MCF 10A (cell line): ENCODE data around the gene ECE1. TPM values are rescaled to one million over a fixed set of nuclear protein-coding genes. Genes with fewer than 3 reads are reported as not detected.
"Not testable (repeated sequence)": the region's sequence is repeated elsewhere in the genome, so short reads cannot be mapped to it uniquely, and the experiment has no call there.

Experiments
- BruUV-seq: library from RNA; stranded (reverse); fragments of 400-500 nt; replicated peaks from 2 replicates; lab custom pipeline; 2021; lab: Mats Ljungman, UMichigan
- CTCF ChIA-PET: fragments of 300-600 bp; sonication (Branson Sonifier 250); formaldehyde crosslinking; extraction: SDS; loops from one replicate; lab custom pipeline; 2021; ENCODE audit warnings: antibody characterized with exemption, inconsistent platforms; lab: Yijun Ruan, JAX
- POLR2A ChIA-PET: fragments of 300-600, 350-650 bp; sonication (Branson Sonifier 250); formaldehyde crosslinking; extraction: SDS; loops from one replicate; lab custom pipeline; 2020; ENCODE audit warnings: antibody characterized with exemption, inconsistent platforms; lab: Yijun Ruan, JAX
- DNase-seq: peaks from one replicate; pipeline ENCODE4 v3.0.0-alpha.2; 2018; ENCODE audit not compliant: unreplicated experiment
- H3K27ac Mint-ChIP-seq: one replicate; pipeline ENCODE4 v1.8.0; 2022; ENCODE audit warnings: mild to moderate bottlenecking, low read depth, mixed read lengths; ENCODE audit not compliant: unreplicated experiment
- H3K27me3 Mint-ChIP-seq: one replicate; pipeline ENCODE4 v1.8.0; 2022; ENCODE audit warnings: mixed read lengths; ENCODE audit not compliant: insufficient read depth, unreplicated experiment
- H3K36me3 Mint-ChIP-seq: one replicate; pipeline ENCODE4 v1.8.0; 2022; ENCODE audit warnings: mild to moderate bottlenecking, moderate library complexity, mixed read lengths; ENCODE audit not compliant: insufficient read depth, unreplicated experiment
- H3K4me1 Mint-ChIP-seq: one replicate; pipeline ENCODE4 v1.8.0; 2022; ENCODE audit warnings: mixed read lengths; ENCODE audit not compliant: insufficient read depth, unreplicated experiment
- H3K4me3 Mint-ChIP-seq: one replicate; pipeline ENCODE4 v1.8.0; 2022; ENCODE audit warnings: mild to moderate bottlenecking, moderate library complexity, mixed read lengths; ENCODE audit not compliant: unreplicated experiment
- H3K9me3 Mint-ChIP-seq: one replicate; pipeline ENCODE4 v1.8.0; 2022; ENCODE audit warnings: mixed read lengths; ENCODE audit not compliant: unreplicated experiment
- CTCF ChIP-seq: fragments of 200-600 bp; IDR thresholded peaks from one replicate; pipeline ENCODE4 v1.8.0; 2022; ENCODE audit warnings: antibody characterized with exemption, mild to moderate bottlenecking; ENCODE audit not compliant: unreplicated experiment
- intact Hi-C: fragments of 100-400 bp; cut with micrococcal nuclease; formaldehyde crosslinking; loops from 2 replicates; pipeline ENCODE4 v1.14.1; 2022
- total RNA-seq: library from RNA; stranded (reverse); gene quantifications from 2 replicates; pipeline ENCODE4 v1.2.3, GENCODE V29; 2022

Gene ECE1
- total RNA-seq, 1 experiment from 2014 or later, result 40.0 TPM

GRCh38 chr1:21198929-21199328, 91.3 kb downstream of the ECE1 start:
- CTCF ChIA-PET, result interaction anchor here (0.5 kb wide), 1 partner anchor 17 kb away, joined by 4 read pairs; no protein-coding TSS in a partner anchor
- no peak overlapping the region for H3K27ac Mint-ChIP-seq
- peaks cover 9% of the 10 kb centered on the region for H3K4me1 Mint-ChIP-seq
- H3K4me3 Mint-ChIP-seq, result no peak overlapping the region
- no peaks in the 10 kb centered on the region for H3K27me3 Mint-ChIP-seq
- TF ChIP-seq CTCF, result no peak
- DNase-seq, result no peak
- H3K36me3 Mint-ChIP-seq, result no peaks in the 10 kb centered on the region
- intact Hi-C loops, result loop anchor here (5.0 kb wide), 1 partner anchor 412 kb away; the partner anchor contains the start of gene HP1BP3
- H3K9me3 Mint-ChIP-seq, result no peaks in the 10 kb centered on the region
- no TSS peak for BruUV-seq
- POLR2A ChIA-PET, result no interaction called here

- intact Hi-C loops, result no loop called here
- no peaks in the 10 kb centered on the region for H3K36me3 Mint-ChIP-seq
- DNase-seq, result no peak
- ChIA-PET CTCF (interaction anchor here (0.5 to 5.0 kb wide), 5 partner anchors 11 to 496 kb away, joined by 3 to 87 read pairs (median 3); no protein-coding TSS in a partner anchor), POLR2A (interaction anchor here (0.6 to 0.9 kb wide), 2 partner anchors 212 to 685 kb away, joined by 3 to 4 read pairs; partner anchors contain the start of gene MUL1)
- no peak overlapping the region for H3K4me3 Mint-ChIP-seq
- no peaks in the 10 kb centered on the region for H3K27me3 Mint-ChIP-seq
- H3K27ac Mint-ChIP-seq, result no peak overlapping the region
- TF ChIP-seq CTCF, result no peak
- no peaks in the 10 kb centered on the region for H3K9me3 Mint-ChIP-seq
- no TSS peak for BruUV-seq
- H3K4me1 Mint-ChIP-seq, result peaks cover 15% of the 10 kb centered on the region
These were observed 97.4 kb downstream of the ECE1 start for GRCh38 chr1:21192871-21193270.

GRCh38 chr1:21192284-21192683, 98.0 kb downstream of the ECE1 start:
- intact Hi-C loops, result no loop called here
- Mint-ChIP-seq H3K9me3 (no peaks in the 10 kb centered on the region), H3K36me3 (no peaks in the 10 kb centered on the region), H3K4me1 (peaks cover 15% of the 10 kb centered on the region), H3K4me3 (no peak overlapping the region), H3K27ac (no peak overlapping the region), H3K27me3 (no peaks in the 10 kb centered on the region)
- DNase-seq, result no peak
- ChIA-PET POLR2A (interaction anchor here (0.9 kb wide), 1 partner anchor 212 kb away, joined by 4 read pairs; no protein-coding TSS in a partner anchor), CTCF (interaction anchor here (0.5 to 5.0 kb wide), 5 partner anchors 14 to 496 kb away, joined by 3 to 87 read pairs (median 3); no protein-coding TSS in a partner anchor)
- no peak for TF ChIP-seq CTCF
- no TSS peak for BruUV-seq

- H3K27me3 Mint-ChIP-seq, DNase-seq, BruUV-seq, intact Hi-C loops, H3K9me3 Mint-ChIP-seq, H3K4me3 Mint-ChIP-seq, H3K36me3 Mint-ChIP-seq: not testable (repeated sequence)
- ChIA-PET CTCF (interaction anchor here (0.7 to 1.4 kb wide), 6 partner anchors 13 to 494 kb away, joined by 3 to 10 read pairs (median 3); no protein-coding TSS in a partner anchor), POLR2A (interaction anchor here (0.7 to 1.1 kb wide), 5 partner anchors 11 to 404 kb away, joined by 3 read pairs; no protein-coding TSS in a partner anchor)
- Mint-ChIP-seq H3K27ac (peak overlapping the region; percentile 20), H3K4me1 (peaks cover 15% of the 10 kb centered on the region)
These were observed 99.5 kb downstream of the ECE1 start for GRCh38 chr1:21190771-21191170.
